Body of pancreas (tissue), 4 donors: ENCODE data around the gene ERBB4.

Experiments used
- CTCF ChIP-seq, 7 experiments: fragments of 450-650 bp in 4 of 7; fragments of 200-600 bp in 3 of 7; sonication (generic) in 3 of 7; IDR thresholded peaks; one replicate each; pipeline ENCODE4 v1.5.1; 2016 to 2019; ENCODE audit warnings: antibody characterized with exemption in 7 of 7
- POLR2A ChIP-seq, 3 donors: fragments of 450-650 bp; IDR thresholded peaks; one replicate each; pipeline ENCODE4 v1.6.1; 2016; ENCODE audit warnings: antibody characterized with exemption in 3 of 3, mild to moderate bottlenecking in 2 of 3

GRCh38 chr2:212549463-212549862 is 10.9 kb upstream of the ERBB4 start:
- TF ChIP-seq POLR2A (IDR thresholded peaks at IDR 0.05) (no peak), CTCF (IDR thresholded peaks at IDR 0.05) (no peak)
